Activated CD8-positive, alpha-beta memory T cell treated with anti-CD3 and anti-CD28 coated beads for 36 hours (primary cell): Measurements from ENCODE around the gene LIN52. TPM values are rescaled to one million over a fixed set of nuclear protein-coding genes. Genes with fewer than 3 reads are reported as not detected.

ENCODE experiments used
- CTCF ChIA-PET: fragments of 350-600 bp; sonication (Branson Sonifier 250); formaldehyde crosslinking; loops from one replicate; lab custom pipeline; 2021; ENCODE audit warnings: antibody characterized with exemption; lab: Charles Lee
- POLR2A ChIA-PET: fragments of 350-600 bp; sonication (Branson Sonifier 250); formaldehyde crosslinking; loops from one replicate; lab custom pipeline; 2021; ENCODE audit warnings: antibody characterized with exemption; lab: Charles Lee
- total RNA-seq, 2 experiments: library from RNA; stranded (reverse); gene quantifications; one replicate each; pipeline ENCODE4 v1.2.3, GENCODE V29; 2021

Gene LIN52
- total RNA-seq, 2 experiments from 2014 or later: 16.6 to 17.7 TPM

GRCh38 chr14:74244115-74244514 lies 159.4 kb downstream of the LIN52 start:
- ChIA-PET CTCF (no interaction called here), POLR2A (no interaction called here)

GRCh38 chr14:74245292-74245691 lies 160.5 kb downstream of the LIN52 start:
- POLR2A ChIA-PET: no interaction called here
- CTCF ChIA-PET: interaction anchor here (1.9 kb wide), 1 partner anchor 12 kb away, joined by 6 read pairs; no protein-coding TSS in a partner anchor

- ChIA-PET CTCF (interaction anchor here (1.9 to 2.2 kb wide), 2 partner anchors 10 to 134 kb away, joined by 6 read pairs; no protein-coding TSS in a partner anchor), POLR2A (no interaction called here)
These were observed 161.8 kb downstream of the LIN52 start for GRCh38 chr14:74246542-74246941.

- ChIA-PET CTCF (interaction anchor here (0.7 to 2.2 kb wide), 4 partner anchors 9 to 1044 kb away, joined by 3 to 6 read pairs (median 4); no protein-coding TSS in a partner anchor), POLR2A (no interaction called here)
These were observed 163.3 kb downstream of the LIN52 start for GRCh38 chr14:74248017-74248416.

- CTCF ChIA-PET: no interaction called here
These were observed 164.9 kb downstream of the LIN52 start for GRCh38 chr14:74249433-74250375.

More at GRCh38 chr14:74249433-74250375, 164.9 kb downstream of the LIN52 start:
- POLR2A ChIA-PET: no interaction called here

Other genes starting within 250 kb of the LIN52 start
- gene PTGR2, start 233.1 kb upstream of the LIN52 start, total RNA-seq: 1 to 10 TPM; 4.5 to 5.0 TPM
- 10 to 100 TPM; 66.1 to 66.7 TPM for gene ZNF410, start 198.1 kb upstream of the LIN52 start, total RNA-seq
- 1 to 10 TPM; 1.2 to 1.4 TPM for gene FAM161B, start 134.9 kb upstream of the LIN52 start, total RNA-seq
- gene COQ6, start 134.7 kb upstream of the LIN52 start, total RNA-seq: 10 to 100 TPM; 18.2 to 20.3 TPM
- 10 to 100 TPM; 12.6 to 12.8 TPM for gene ENTPD5, start 65.7 kb upstream of the LIN52 start, total RNA-seq
- gene BBOF1, start 65.6 kb upstream of the LIN52 start, total RNA-seq: 1 to 10 TPM; 2.0 to 2.7 TPM
- gene ALDH6A1, start 503 bp upstream of the LIN52 start, total RNA-seq: 10 to 100 TPM; 12.3 to 12.4 TPM
- not detected for gene VSX2, start 154.5 kb downstream of the LIN52 start, total RNA-seq
- gene ABCD4, start 218.0 kb downstream of the LIN52 start, total RNA-seq: 10 to 100 TPM; 42.0 to 44.3 TPM